Kidney (tissue), 14 donors: Measurements from ENCODE around the gene TEX13A. TPM values are rescaled to one million over a fixed set of nuclear protein-coding genes. Genes with fewer than 3 reads are reported as not detected.
"Not testable (repeated sequence)": the region's sequence is repeated elsewhere in the genome, so short reads cannot be mapped to it uniquely, and the experiment has no call there.

Experiments used
- DNase-seq, 5 donors: peaks; one replicate each; pipeline ENCODE4 v3.0.0-alpha.2; 2013 to 2020
- FAIRE-seq: peaks from 2 replicates; lab custom pipeline; 2012; peaks lifted over from hg19 to GRCh38; lab: Jason Lieb, UNC
- H3K27ac ChIP-seq, 2 donors: one replicate each; pipeline ENCODE4 v1.7.0; 2013; ENCODE audit warnings: low read depth in 2 of 2, low read length in 2 of 2, inconsistent platforms in 1 of 2
- H3K27me3 ChIP-seq: one replicate; pipeline ENCODE4 v1.7.1; 2013; ENCODE audit warnings: low read length, inconsistent platforms; ENCODE audit not compliant: control insufficient read depth, insufficient read depth
- H3K36me3 ChIP-seq, 3 donors: one replicate each; pipeline versions ENCODE4 v1.7.0 to v1.7.1; 2013; ENCODE audit warnings: low read length in 3 of 3, control low read depth in 1 of 3, inconsistent platforms in 1 of 3; ENCODE audit not compliant: insufficient read depth in 3 of 3, control insufficient read depth in 2 of 3
- H3K4me1 ChIP-seq, 3 donors: one replicate each; pipeline versions ENCODE4 v1.7.0 to v1.7.1; 2013; ENCODE audit warnings: low read length in 3 of 3, inconsistent platforms in 1 of 3, low read depth in 1 of 3; ENCODE audit not compliant: control insufficient read depth in 2 of 3, insufficient read depth in 2 of 3
- H3K4me3 ChIP-seq, 3 donors: one replicate each; pipeline versions ENCODE4 v1.7.0 to v1.8.1; 2013; ENCODE audit warnings: low read length in 3 of 3, control low read depth in 1 of 3, inconsistent platforms in 1 of 3
- H3K9ac ChIP-seq, 3 donors: one replicate each; pipeline versions ENCODE4 v1.7.0 to v1.7.1; 2013; ENCODE audit warnings: low read length in 3 of 3, control low read depth in 1 of 3, inconsistent platforms in 1 of 3
- H3K9me3 ChIP-seq, 3 donors: one replicate each; pipeline versions ENCODE4 v1.7.0 to v1.7.1; 2013; ENCODE audit warnings: low read length in 3 of 3, control low read depth in 1 of 3, inconsistent platforms in 1 of 3; ENCODE audit not compliant: control insufficient read depth in 2 of 3, insufficient read depth in 1 of 3
- intact Hi-C: fragments of 100-400 bp; cut with DNase I; formaldehyde crosslinking; loops from one replicate; pipeline ENCODE4 v1.11.1; 2022
- polyA plus RNA-seq: library from polyadenylated mRNA; stranded (reverse); fragments of 350-450 nt; fragmentation: Illumina TruSeq; extraction: RNeasy Lipid Tissue Mini Kit (QIAGEN cat#74804); gene quantifications from one replicate; pipeline ENCODE4 v1.2.3, GENCODE V29; 2014; ENCODE audit warnings: low read depth, low replicate concordance; ENCODE audit not compliant: insufficient read depth
- total RNA-seq: library from RNA; stranded (reverse); fragmentation: NEBNext Ultra II Directional; extraction: Animal tissue kit (Norgen Biotek cat#: 25700); gene quantifications from one replicate; pipeline ENCODE4 v1.2.1, GENCODE V29; 2021
- TF ChIP-seq, protein P1 (sequence below): IDR thresholded peaks from 3 replicates; pipeline ENCODE4 v1.5.1; 2012; ENCODE audit warnings: mild to moderate bottlenecking, moderate library complexity, borderline replicate concordance; ENCODE audit not compliant: insufficient read depth; ENCODE audit errors: extremely low read depth
- donor health status: control.
- donor health status: control.
- donor health status: control.
- donor health status: control.
- donor health status: control.
- donor health status: DM: yes; HTN: yes; CAD: no.
- donor health status: Normal renal cell carcinoma (clear cell type).

TEX13A gene
- total and polyA plus RNA-seq, 2 donors from 2014 or later = not detected

DNA sequence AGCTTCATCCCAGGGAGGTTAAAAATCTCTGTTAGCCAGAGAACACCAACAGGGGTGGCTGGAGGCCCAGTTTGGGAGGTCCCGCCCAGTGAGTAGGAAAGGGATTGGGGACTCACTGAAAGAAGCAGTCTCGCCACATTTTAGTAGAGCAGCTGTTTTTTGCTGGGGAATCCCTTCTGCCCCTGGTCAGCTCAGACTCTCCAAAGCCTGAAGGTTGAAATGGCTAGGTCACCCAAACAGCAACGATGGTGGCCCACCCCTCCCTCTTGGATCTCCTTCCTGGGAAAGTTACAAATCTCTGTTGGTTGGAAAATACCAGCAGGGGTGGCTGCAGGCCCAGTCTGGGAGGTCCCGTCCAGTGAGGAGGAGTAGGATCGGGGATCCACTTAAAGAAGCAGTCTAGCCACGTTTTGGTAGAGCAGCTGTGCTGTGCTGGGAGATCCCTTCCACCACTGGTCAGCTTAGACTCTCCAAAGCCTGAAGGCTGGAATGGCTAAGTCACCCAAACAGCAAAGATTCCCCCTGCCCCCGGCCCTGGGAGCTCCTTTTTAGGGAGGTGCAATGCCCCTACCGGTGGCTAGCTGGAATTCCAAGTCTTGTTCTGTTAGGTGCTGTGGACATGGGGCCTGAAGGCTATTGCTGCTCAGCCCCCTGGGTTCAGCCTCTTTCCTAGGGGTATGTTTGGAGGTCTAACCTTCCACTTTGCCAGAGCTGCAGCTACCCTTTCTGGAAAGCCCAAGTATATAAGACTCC, 40.0 kb upstream of the TEX13A start:
- no peak for DNase-seq
- no peak overlapping the region for H3K9ac ChIP-seq
- H3K9me3 ChIP-seq = no peaks in the 10 kb centered on the region
- no peak for FAIRE-seq
- no peak overlapping the region for H3K4me3 ChIP-seq
- no peaks in the 10 kb centered on the region for H3K27me3 ChIP-seq
- no peaks in the 10 kb centered on the region for H3K36me3 ChIP-seq
- H3K4me1 ChIP-seq = no peaks in the 10 kb centered on the region
- no peak overlapping the region for H3K27ac ChIP-seq
- TF ChIP-seq, protein P1, sequence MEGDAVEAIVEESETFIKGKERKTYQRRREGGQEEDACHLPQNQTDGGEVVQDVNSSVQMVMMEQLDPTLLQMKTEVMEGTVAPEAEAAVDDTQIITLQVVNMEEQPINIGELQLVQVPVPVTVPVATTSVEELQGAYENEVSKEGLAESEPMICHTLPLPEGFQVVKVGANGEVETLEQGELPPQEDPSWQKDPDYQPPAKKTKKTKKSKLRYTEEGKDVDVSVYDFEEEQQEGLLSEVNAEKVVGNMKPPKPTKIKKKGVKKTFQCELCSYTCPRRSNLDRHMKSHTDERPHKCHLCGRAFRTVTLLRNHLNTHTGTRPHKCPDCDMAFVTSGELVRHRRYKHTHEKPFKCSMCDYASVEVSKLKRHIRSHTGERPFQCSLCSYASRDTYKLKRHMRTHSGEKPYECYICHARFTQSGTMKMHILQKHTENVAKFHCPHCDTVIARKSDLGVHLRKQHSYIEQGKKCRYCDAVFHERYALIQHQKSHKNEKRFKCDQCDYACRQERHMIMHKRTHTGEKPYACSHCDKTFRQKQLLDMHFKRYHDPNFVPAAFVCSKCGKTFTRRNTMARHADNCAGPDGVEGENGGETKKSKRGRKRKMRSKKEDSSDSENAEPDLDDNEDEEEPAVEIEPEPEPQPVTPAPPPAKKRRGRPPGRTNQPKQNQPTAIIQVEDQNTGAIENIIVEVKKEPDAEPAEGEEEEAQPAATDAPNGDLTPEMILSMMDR = no peak
- intact Hi-C loops = no loop called here

DNA sequence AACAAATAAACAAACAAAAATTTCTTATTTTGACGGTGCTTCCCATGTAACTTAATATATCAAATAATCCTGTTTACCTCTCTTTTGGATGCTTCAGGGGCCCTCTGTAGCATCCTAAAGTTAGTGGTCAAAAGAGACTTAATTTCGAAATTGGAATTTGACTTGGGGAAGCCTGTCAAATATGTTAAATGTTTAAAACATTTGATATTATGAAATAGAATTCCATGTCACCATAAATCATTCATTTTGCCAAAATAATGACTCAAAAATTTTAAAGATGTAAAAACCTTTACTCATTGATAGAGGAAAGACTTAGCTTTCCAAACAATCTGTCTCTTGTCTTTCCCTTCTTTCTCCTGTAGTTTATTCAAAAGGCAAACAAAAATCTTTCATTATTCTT, 20.6 kb upstream of the TEX13A start:
- Histone ChIP-seq H3K4me3 (no peak overlapping the region), H3K9ac (no peak overlapping the region), H3K9me3 (no peaks in the 10 kb centered on the region), H3K4me1 (no peaks in the 10 kb centered on the region), H3K27me3 (no peaks in the 10 kb centered on the region), H3K27ac (no peak overlapping the region), H3K36me3 (no peaks in the 10 kb centered on the region)
- DNase-seq (no peak), FAIRE-seq (peak; percentile 86)
- TF ChIP-seq, protein P1 = no peak
- intact Hi-C loops = no loop called here

DNA sequence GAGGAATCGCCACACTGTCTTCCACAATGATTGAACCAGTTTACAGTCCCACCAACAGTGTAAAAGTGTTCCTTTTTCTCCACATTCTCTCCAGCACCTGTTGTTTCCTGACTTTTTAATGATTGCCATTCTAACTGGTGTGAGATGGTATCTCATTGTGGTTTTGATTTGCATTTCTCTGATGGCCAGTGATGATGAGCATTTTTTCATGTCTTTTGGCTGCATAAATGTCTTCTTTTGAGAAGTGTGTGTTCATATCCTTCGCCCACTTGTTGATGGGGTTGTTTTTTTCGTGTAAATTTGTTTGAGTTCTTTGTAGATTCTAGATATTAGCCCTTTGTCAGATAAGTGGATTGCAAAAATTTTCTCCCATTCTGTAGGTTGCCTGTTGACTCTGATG, 16.9 kb upstream of the TEX13A start:
- FAIRE-seq, H3K9ac ChIP-seq, H3K36me3 ChIP-seq, H3K27ac ChIP-seq, intact Hi-C loops, H3K27me3 ChIP-seq, H3K9me3 ChIP-seq, DNase-seq, H3K4me3 ChIP-seq, H3K4me1 ChIP-seq: not testable (repeated sequence)

DNA sequence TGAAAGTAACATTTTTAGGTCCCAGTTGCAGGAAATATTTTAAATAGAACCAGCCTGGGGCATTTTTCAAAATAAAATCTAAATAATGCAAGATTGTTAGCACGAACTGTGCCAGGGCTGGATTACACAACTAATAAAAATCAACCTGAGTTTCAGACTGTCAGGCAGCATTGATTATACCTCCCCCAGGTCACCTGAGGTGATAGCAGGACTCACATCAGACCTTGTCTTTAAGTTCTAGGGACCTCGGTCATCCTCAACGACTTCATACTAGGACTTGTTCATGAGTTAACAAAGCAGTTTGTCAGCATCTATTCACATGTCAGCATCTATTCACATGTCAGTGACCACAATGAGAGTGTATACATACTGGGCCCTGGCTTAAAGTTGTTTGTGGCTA, 8.7 kb upstream of the TEX13A start:
- no peak overlapping the region for H3K4me3 ChIP-seq
- intact Hi-C loops = no loop called here
- no peak for FAIRE-seq
- H3K4me1 ChIP-seq = no peaks in the 10 kb centered on the region
- no peaks in the 10 kb centered on the region for H3K36me3 ChIP-seq
- H3K9me3 ChIP-seq = no peaks in the 10 kb centered on the region
- H3K27ac ChIP-seq = no peak overlapping the region
- no peak overlapping the region for H3K9ac ChIP-seq
- no peaks in the 10 kb centered on the region for H3K27me3 ChIP-seq
- DNase-seq = no peak
- TF ChIP-seq, protein P1 = no peak
